AG09309 (cell line): Measurements from ENCODE around the gene MARCHF3.
A peak's percentile ranks its signal among the peaks of the same experiment; 100 is the strongest.

Experiments used
- DNase-seq: peaks from one replicate; pipeline ENCODE4 v3.0.0-alpha.2; 2010; ENCODE audit warnings: low read depth
- H3K4me3 ChIP-seq: 2 replicates; pipeline ENCODE4 v1.5.1; 2011; ENCODE audit warnings: mild to moderate bottlenecking, low read depth, low read length, moderate library complexity; ENCODE audit not compliant: control insufficient read depth
- CTCF ChIP-seq: IDR thresholded peaks from 2 replicates; pipeline ENCODE4 v1.5.1; 2011; ENCODE audit warnings: mild to moderate bottlenecking, low read depth, low read length, inconsistent platforms; ENCODE audit not compliant: insufficient read depth, control insufficient read depth; ENCODE audit errors: missing control alignments

Gene MARCHF3

GRCh38 chr5:127030259-127031146 lies at the start of gene MARCHF3:
Gene MARCHF3 (minus strand): TSS chr5:127030558. CDS start chr5:126918171, 112,387 bp downstream.
- H3K4me3 ChIP-seq = peak within 1 kb of the TSS; percentile 77
- TF ChIP-seq CTCF = peak; percentile 27
- DNase-seq = peak; percentile 72

- no peak for DNase-seq
- TF ChIP-seq CTCF = no peak
- H3K4me3 ChIP-seq = no peak overlapping the region
Measured at GRCh38 chr5:127079994-127080491, 49.7 kb upstream of the MARCHF3 start.

GRCh38 chr5:127077366-127077765 lies 47.0 kb upstream of the MARCHF3 start:
- no peak overlapping the region for H3K4me3 ChIP-seq
- TF ChIP-seq CTCF = no peak
- no peak for DNase-seq

GRCh38 chr5:127076315-127077129 lies 46.2 kb upstream of the MARCHF3 start:
- no peak for DNase-seq
- no peak for TF ChIP-seq CTCF
- H3K4me3 ChIP-seq = no peak overlapping the region

GRCh38 chr5:127074466-127074865 lies 44.1 kb upstream of the MARCHF3 start:
- TF ChIP-seq CTCF = no peak
- no peak overlapping the region for H3K4me3 ChIP-seq
- DNase-seq = no peak
